Measurements from ENCODE around the gene SLC35E3.

SLC35E3 gene

DNA sequence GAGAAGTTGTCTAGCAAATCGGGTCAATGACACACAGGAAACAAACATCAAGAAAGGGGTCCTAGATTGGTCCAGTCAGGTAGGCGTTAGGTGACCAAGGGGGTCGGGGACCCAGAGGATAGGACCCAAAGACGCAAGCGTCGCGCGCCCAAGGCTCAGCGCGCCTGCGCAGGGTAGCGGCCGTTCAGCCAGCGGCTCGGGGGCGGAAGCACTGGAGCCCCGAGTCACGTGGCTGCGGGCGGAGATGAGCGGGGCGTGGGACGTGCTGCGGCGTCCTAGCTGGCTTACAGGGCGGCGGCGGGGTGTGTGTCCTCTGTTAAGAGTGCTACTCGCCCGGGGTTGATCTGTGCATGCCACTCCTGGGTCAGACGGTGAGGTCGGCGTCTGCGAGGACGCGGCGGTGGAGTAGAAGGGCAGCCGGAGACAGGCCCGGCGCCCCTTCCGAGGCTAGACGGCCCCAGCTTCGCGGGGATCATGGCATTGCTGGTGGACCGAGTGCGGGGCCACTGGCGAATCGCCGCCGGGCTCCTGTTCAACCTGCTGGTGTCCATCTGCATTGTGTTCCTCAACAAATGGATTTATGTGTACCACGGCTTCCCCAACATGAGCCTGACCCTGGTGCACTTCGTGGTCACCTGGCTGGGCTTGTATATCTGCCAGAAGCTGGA is at the start of gene SLC35E3:
Gene SLC35E3 (plus strand): TSS at position 273 of the 668 bp plus-strand sequence. CDS start 202 bp downstream, at position 475.
- peak; percentile 47 to 94 (median 86) for DNase-seq

GRCh38 chr12:68699486-68699885 is 46.5 kb upstream of the SLC35E3 start:
- DNase-seq, result no peak

DNA sequence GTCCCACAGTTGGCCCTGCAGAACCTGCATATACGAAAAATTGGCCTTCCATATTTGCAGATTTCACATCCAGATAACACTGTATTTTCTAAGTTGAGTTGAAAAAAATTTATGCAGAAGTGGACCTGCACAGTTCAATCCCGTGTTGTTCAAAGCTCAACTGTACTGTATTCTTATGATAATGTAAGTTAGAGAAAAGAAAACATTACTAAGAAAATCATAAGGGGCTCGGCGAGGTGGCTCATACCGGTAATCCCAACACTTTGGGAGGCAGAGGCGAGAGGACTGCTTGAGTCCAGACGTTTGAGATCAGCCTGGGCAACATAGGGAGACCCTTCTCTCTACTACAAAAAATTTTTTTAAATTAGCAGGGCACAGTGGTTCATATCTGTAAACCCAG is 18.2 kb upstream of the SLC35E3 start:
- no peak for DNase-seq

- DNase-seq, result peak in 1 of 51 donors; percentile 13
Measured at GRCh38 chr12:68733661-68734071, 12.3 kb upstream of the SLC35E3 start.

- no peak for DNase-seq
Measured at GRCh38 chr12:68739891-68740290, 6.1 kb upstream of the SLC35E3 start.

DNA sequence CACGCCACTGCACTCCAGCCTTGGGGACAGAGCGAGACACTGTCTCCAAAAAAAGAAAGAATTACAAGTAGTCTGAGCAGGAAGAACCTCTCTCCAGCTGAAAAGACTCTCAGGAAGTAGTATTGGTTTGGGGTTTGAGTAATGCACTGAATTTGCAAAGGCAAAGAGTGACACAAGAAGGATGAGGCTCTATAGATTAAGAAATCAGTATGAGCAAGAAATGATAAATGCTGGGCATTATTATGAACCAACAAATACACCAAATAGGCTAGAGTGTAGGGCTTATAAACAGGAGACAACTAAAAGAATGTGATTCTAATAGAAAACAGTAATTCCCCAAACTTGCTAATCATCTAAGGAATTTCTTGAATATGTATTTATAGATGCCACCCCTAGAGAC is 2.6 kb upstream of the SLC35E3 start:
- DNase-seq, result no peak

DNA sequence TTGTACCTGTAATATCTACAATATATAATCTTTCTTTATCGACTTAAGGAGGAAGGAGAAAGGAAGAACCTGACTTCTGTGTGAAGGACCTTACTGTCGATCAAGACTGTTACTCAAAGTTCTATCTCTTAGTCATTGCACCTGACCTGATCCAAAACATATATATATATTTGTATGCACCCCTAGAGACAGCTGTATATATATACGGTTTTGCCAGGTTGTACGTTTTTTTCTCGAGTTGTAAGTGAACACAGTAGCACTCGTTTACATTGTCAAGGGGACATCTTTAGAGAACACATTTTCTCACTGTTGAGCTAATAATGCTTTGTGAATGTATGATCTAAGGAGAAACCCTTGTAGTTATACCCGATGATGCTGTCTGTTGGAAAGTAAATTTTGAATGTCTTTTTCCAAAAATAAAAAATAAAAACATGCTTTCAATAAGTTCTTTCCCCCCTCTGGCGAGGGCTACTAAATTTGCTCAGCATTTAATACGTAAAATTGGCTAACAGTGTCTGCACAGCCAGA is 536 bp upstream of the SLC35E3 start:
- no peak for DNase-seq

DNA sequence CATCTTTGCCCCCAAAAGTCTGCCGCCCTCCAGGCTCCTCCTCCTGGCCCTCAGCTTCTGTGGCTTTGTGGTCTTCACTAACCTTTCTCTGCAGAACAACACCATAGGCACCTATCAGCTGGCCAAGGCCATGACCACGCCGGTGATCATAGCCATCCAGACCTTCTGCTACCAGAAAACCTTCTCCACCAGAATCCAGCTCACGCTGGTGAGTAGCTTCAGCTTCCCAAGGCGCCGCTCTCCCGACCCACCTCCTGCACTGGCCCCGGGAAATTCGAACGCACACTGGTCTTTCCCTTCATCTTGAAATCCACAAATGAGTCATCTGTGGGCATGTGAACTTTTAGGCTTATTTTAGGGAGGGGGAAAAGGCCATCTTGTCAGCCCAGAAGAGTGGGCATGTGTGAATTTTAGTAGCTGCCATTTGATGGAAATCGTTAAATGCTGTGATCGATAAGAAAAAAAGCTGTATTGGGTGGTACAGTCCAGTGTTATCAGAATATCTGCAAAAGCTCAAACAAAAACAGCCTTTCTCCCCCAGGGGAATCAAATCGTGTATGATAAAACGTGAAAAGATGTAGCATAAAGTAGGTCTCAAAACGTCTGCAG is 700 bp downstream of the SLC35E3 start:
- DNase-seq, result peak in 38 of 51 donors; percentile 19 to 78 (median 50)

GRCh38 chr12:68749443-68749842 is 3.5 kb downstream of the SLC35E3 start:
- peak in 1 of 51 donors; percentile 31 for DNase-seq

DNA sequence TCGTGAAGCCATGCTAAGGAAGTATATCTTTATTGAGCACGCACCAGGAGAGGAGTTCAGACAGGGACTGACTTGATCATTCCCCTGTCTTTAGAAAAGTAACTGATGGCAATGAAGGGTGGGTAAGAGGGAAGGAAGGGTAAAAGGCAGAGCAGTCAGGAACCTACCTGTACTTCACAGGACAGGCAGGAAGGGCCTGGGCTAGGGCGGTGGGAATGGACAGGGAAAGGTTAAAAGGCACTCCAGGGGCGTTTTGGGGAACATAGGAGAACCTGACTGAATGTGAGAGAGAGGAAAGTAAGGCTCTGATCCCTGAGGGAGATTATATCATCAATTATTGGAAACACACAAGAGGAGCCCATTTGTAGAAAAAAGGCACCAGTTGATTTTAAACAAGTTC is 3.9 kb downstream of the SLC35E3 start:
- no peak for DNase-seq

DNA sequence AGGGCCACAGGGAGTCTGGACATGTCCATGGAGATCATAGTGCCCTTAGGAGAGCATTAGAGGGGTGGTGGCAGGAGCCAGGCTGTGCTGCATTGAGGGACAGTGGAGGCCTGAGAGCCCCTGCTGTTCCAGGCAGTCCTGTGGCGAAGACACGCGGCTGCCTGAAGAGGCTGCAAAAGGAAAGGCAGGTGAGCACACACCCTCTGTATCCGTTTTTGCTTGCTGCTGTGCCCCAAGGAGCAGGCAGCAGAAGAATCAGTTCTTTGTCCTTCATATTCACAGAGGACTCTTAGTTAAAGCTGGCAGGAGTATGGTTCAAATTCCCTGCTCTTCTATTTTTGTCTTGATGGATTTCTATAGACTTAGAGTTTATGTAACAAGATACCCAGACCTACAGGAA is 4.5 kb downstream of the SLC35E3 start:
- DNase-seq, result peak in 14 of 51 donors; percentile 0 to 25 (median 4)

DNA sequence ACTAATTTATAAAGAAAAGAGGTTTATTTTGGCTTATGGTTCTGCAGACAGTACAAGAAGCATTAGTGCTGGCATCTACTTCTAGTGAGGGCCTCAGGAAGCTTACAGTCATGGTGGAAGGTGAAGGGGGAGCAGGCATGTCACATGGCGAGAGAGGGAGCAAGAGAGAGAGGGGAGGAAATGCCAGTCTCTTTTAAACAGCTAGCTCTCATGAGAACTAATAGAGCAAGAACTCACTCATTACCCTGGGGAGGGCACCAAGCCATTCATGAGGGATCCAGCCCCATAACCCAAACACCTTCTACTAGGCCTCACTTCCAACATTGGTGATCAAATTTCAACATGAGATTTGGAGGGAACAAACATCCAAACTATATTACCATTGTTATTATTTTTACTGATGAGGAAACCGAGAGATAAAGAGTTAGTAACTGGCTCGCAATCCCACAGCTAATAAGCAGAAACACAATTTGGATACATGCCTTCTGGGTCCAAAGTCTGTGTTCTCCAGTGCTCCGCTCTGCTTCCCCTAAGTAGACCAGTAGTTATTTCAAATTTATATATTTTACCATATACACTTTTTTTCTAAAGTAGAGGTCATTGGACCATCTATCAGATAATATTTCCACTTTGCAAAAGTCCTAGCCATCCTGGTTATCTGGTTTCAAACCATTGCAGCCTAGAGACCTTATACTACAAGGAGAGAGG is 9.7 kb downstream of the SLC35E3 start:
- no peak for DNase-seq

GRCh38 chr12:68759852-68760251 is 13.9 kb downstream of the SLC35E3 start:
- DNase-seq, result no peak

DNA sequence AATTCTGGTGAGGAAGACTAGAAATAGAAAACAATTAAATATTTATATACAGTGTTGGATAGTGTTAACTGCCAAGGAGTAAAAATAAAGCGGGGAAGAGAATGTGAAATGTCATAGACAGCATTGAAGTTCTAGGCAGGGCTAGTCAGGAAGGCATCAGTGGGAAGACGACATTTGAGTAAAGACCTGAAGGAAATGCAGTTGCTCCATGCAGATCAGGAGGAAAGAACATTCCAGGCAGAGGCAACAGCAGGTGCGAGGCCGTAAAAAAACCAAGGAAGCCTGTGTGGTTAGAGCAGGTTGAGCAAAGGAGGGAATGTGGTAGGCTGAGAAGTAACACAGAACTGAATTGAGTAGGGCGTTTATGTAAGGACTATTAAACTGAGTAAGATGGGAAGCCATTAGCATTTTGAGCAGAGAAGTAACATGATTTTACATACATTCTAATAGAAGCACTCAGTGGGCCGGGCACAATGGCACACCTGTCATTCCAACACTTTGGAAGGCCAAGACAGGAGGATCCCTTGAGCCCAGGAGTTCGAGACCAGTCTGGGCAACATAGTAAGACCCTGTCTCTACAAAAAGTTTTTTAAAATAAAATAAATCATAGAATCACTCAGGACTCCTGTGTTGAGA is 14.9 kb downstream of the SLC35E3 start:
- no peak for DNase-seq

DNA sequence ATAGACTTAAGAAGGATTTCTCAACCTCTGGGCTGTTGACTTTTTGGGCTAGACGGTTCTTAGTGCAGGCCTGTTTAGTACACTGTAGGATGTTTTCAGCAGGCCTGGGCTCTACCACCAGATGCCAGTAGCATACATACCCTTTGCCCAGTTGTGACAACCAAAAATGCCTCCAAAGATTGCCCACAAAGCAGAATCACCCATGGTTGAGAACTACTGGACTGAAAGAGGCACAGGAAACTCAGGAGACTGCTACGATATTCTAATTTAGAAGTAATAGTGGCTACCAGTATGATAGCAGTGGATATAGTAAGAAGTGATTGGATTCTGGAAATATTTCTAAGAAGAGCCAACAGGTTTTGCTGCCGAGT is 15.5 kb downstream of the SLC35E3 start:
- no peak for DNase-seq

- DNase-seq, result no peak
Measured at GRCh38 chr12:68761901-68762630, 16.1 kb downstream of the SLC35E3 start.

DNA sequence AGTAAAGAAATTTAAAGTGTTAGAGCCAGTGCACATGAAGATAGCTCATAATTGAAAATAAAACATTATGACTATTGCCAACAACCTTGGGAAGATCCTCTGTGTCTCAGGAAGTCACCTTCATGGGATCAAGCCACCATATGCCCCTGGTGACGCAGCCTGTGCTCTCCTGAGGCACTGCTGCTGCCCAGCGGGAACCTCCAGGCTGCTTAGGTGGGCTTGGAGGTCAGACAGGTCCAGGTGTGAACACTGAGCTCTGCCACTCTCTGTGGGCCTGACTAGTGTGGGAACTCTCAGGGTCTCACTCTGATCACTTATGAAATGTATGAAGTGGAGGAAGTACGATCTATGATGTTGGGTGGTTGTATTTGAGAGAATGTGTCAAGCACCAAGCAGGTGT is 16.7 kb downstream of the SLC35E3 start:
- DNase-seq, result no peak

- no peak for DNase-seq
Measured at GRCh38 chr12:68765696-68766095, 19.7 kb downstream of the SLC35E3 start.

- DNase-seq, result no peak
Measured at GRCh38 chr12:68766646-68767045, 20.7 kb downstream of the SLC35E3 start.

- DNase-seq, result no peak
Measured at GRCh38 chr12:68767191-68767590, 21.2 kb downstream of the SLC35E3 start.

DNA sequence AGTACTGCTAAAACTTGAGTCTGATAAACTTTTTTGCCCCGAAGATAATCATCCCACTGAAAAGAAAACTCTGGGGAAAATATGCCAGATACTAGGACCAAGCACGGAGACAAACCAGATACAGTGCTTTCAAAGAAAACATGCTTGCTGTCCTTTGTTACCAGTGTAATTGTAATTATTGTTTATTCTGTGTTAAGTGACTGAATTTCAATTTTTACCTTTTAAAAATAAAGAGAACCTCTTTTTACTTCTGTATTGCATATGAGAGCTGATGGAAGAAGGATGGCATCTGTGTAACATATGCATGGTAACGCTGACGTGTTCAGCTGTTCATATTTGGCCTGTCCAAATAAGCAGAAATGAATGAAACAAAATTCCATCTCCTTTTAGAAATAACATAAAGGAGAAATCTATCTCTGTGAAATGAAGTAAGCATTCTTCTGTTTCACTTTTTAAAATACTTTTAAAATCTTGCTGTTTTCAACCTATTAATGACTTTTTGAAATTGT is 22.5 kb downstream of the SLC35E3 start:
- no peak for DNase-seq
